HG02973 (cell line): Measurements from ENCODE around the gene COL18A1.
"Not testable (repeated sequence)": the region's sequence is repeated elsewhere in the genome, so short reads cannot be mapped to it uniquely, and the experiment has no call there.

Experiments
- ATAC-seq: cut with Tn5 transposase; IDR thresholded peaks from one replicate; pipeline ENCODE4 v1.9.1; 2021; ENCODE audit warnings: moderate library complexity; ENCODE audit not compliant: unreplicated experiment

The COL18A1 gene

GRCh38 chr21:45366931-45367401 lies 38.0 kb upstream of the COL18A1 start:
- no peak for ATAC-seq

GRCh38 chr21:45367402-45368351 lies 37.3 kb upstream of the COL18A1 start:
- ATAC-seq = no peak

DNA sequence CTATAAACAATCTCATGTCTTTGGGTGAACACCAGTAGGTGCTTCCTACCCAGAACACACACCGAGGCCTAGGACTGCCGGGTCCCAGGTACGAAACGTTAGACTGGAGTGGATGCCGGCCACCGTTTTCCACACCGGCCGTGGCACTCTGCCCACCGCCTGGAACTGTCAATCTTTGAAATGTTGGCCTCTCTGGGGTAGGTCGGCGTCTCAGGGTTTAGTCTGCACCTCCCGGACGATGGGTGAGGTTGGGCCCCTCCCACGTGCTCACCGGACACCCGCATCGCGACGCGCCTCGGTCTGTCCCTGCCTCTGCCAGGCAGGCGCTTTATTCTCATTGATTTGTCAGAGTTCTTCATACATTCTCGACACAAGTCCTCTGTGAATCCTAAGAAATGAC lies 35.9 kb upstream of the COL18A1 start:
- ATAC-seq = not testable (repeated sequence)

GRCh38 chr21:45370575-45370974 lies 34.4 kb upstream of the COL18A1 start:
- no peak for ATAC-seq

DNA sequence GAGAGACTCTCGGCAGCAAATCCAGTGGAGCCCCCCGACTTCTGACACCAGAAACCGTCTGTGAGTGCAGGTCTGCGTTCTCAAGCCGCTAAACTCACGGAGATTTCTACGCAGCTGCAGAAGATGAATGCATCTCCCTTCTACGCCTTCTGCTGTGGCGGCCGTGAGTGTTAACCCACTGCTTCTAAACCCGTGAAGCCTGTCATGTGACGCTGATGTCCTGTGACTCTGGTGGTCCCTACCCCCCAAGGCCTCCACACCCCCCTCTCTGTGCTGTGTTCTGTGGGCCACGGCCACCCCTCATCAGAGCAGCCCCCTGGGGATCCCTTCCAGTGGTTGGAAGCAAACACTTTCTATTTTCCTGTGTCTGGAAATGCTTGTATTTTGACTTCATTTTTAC lies 33.9 kb upstream of the COL18A1 start:
- ATAC-seq = no peak

DNA sequence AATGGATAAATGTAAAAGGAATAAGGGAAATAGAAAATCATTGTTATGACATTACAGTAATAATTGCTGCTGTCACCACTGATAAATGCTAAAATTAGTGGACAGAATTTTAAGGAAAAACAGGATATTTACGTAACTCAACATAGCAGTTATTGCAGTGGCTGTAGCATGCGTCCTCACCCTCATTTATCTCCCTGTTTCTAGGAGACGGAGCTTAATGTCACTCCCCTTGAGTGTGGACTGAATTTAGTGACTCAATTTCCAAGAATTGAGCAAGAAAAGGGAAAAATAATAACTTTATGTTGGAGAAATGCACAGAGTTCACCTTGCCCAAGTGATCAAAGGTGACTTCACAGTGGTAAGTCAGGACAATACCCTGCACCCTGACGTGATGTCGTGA lies 33.3 kb upstream of the COL18A1 start:
- ATAC-seq = no peak

DNA sequence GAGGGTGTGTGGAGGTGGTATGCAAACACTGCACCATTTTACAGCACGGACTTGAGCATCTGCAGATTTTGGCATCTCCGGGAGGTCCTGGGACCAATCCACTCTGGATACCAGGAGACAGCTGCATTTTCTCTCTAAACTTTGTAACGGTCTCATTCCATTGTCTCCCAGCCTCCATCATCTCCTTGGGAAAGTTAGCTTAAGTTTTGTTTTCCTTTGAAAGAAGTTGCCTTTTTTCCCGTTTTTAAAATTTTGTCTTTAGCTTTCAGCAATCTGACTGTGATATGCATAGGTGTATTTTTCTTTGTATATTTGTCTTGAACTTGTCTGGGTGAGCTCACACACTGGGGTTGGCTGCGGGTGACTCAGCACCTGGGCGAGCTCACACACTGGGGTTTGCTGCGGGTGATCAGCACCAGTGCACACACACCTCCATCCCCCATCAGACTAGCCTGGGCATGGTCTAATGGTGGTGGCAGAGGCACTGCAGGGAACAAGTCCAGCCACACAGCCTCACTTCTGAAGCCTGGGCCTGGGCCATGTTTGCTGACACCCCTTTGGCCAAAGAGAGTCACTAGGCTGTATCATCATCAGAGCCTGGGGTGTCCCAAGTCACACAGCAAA lies 32.1 kb upstream of the COL18A1 start:
- ATAC-seq = no peak

- no peak for ATAC-seq
These were observed 30.8 kb upstream of the COL18A1 start for GRCh38 chr21:45373991-45374816.

DNA sequence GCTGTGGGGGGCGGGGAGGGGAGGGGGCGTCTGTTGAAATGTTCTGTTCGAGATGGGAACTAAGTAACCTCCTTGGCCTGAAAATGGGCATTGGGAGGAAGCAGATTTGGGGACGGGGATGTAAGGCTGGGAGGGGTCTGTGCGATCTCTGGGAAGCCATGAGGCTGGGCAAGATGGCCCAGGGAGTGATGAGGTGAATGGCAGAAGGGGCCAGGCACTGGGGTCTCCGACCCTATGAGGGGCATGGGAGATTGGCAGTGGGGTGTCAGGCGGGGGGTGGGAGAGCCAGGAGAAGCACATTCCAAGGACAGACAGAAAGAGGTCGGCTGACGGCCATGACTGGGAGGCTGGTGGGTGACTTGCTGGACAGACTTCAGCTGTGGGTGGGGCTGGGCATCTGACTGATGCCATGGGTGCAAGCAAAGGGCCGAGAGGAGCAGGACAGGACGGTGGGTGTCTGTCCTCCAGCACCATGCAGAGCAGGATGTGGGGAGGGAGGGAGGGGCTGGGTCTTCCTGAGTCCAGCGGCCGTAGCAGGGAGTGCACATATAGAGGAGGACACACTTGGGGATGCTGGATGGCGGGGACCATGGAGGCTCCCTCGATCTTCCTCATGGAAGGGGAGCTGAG lies 30.0 kb upstream of the COL18A1 start:
- no peak for ATAC-seq

DNA sequence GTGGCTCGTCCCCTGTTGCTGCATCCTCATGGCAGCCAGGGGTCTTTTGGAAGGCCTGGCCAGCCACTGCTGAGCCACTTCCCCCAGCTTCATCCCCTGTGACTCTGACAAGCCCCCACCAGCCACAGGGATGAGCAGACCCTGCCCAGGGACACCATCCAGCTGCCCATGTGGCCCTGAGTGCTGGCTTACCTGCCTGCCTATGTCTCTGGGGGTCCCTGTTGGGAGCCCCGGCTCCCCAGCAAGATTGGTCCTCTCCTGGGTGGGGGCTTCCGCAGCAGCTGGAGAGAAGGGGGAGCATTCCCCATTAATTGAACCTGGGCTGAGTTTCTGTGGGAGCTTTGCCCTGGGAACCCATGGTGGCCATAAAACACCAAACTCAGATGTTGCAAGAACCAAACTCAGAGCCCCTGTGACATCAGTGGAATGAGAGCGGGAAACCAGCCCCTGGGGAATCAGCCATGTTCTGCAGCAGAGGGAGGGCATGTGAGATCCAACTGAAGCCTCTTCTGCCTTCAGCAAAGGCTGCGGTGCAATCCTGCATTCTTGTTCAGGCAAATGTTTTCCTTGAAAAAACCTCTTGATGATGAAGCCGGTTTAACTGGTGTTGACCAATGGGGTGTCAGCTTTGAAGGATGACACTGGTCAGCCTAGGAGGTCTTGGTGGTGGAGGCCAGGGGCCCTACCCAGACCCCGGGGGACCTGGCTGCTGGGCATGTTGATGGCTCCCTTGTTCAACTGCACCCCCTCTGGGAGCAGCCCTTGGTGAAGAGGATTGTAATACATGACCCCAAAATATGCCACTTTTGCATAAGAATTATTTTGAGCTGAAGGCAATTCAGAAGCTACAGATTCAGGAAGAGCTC lies 28.3 kb upstream of the COL18A1 start:
- ATAC-seq = no peak

GRCh38 chr21:45377325-45377709 lies 27.6 kb upstream of the COL18A1 start:
- no peak for ATAC-seq

DNA sequence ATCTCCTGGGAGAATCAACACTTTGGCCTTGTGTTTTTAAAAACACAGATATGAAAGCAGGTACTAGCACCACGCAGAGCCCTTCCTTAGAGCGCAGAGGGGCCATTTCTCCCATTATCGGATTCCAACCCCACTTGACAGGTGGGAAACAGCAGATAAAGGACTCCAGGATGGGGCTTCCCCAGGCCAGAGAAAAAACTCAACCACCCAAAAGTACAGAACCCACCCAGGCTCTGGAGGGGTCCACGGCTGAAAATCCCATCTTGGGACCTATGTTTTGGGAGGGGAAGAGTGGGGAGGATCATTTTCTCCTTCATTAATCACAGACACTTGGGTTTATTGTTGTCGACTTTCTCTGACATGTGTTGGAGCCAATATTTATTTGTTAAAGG lies 27.1 kb upstream of the COL18A1 start:
- ATAC-seq = no peak

DNA sequence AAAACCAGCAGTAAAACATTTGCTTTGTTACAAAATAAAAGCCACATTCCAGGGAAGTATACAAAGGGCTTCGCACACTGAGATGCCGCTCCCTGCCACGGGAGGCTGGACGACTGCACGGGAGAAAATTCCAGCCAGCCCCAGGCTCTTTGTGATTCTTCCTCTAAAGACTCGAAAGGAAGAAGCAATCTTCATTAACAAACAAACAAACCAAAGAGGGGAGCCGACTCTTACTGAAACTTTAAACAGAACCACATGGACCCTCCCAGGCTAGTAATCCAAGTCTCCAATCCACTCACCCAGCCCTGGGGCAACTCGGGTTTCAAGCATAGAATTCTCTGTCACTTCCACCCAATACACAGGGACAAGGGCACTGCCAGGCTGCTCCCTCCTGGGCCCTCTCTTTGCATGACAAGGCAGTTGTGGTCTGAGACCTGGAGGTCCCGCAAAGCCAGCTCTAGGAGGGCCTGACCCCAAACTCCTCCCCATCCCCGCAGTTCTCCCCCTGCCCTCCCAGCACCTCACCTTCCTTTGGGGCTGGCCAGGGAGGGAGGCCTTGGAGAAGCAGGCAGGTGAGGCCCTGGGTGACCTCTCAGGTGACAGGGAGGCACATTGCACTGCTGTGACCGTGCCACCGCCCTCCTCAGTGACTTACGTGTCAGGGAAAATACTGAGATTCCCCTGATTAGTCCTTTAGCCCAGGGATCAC lies 26.6 kb upstream of the COL18A1 start:
- no peak for ATAC-seq

- ATAC-seq = no peak
These were observed 25.6 kb upstream of the COL18A1 start for GRCh38 chr21:45379171-45379900.

DNA sequence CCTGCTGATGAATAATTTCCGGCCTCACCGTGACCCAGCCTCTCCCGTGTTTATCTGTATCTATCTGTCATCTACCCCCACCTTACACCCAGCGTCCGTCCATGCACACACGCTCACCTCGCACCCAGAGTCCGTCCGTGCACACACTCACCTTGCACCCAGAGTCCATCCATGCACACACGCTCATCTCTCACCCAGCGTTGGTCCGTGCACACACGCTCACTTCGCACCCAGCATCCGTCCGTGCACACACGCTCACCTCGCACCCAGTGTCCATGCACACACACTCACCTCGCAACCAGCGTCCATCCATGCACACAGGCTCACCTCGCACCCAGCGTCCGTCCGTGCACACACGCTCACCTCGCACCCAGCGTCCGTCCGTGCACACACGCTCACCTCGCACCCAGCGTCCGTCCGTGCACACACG lies 25.0 kb upstream of the COL18A1 start:
- ATAC-seq = no peak

DNA sequence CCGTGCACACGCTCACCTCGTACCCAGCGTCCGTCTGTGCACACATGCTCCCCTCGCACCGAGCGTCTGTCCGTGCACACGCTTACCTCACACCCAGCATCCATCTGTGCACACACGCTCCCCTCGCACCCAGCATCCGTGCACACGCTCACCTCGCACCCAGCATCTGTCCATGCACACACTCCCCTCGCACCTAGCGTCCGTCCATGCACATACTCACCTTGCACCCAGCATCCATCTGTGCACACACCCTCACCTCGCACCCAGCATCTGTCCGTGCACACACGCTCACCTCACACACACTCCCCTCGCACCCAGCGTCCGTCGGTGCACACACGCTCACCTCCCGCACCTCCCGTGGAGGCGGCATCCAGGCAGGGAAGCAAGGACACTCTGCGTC lies 24.4 kb upstream of the COL18A1 start:
- ATAC-seq = no peak

- ATAC-seq = no peak
These were observed 23.8 kb upstream of the COL18A1 start for GRCh38 chr21:45381036-45381787.
